HepG2 (cell line): Measurements from ENCODE around the gene MIDN. TPM values are rescaled to one million over a fixed set of nuclear protein-coding genes. Genes with fewer than 3 reads are reported as not detected.

Experiments
- ARID2 ChIP-seq: sonication (generic); formaldehyde crosslinking; IDR thresholded peaks from 2 replicates; pipeline ENCODE4 v1.8.1; 2022; ENCODE audit warnings: mild to moderate bottlenecking, missing genetic modification reagents, borderline replicate concordance
- CHD4 ChIP-seq: fragments of 200-600 bp; sonication (generic); IDR thresholded peaks from 2 replicates; pipeline ENCODE4 v1.7.0; 2017; ENCODE audit warnings: mild to moderate bottlenecking, low read length, borderline replicate concordance
- ELF1 ChIP-seq: sonication (generic); formaldehyde crosslinking; IDR thresholded peaks from 2 replicates; pipeline ENCODE4 v1.4.0; 2020; ENCODE audit warnings: missing genetic modification reagents
- HMGXB4 ChIP-seq, 2 experiments: sonication (generic) in 1 of 2; formaldehyde crosslinking in 1 of 2; IDR thresholded peaks; 2 replicates each; pipeline versions ENCODE4 v1.4.0 to v1.6.1; 2018 to 2020; ENCODE audit warnings: missing genetic modification reagents in 2 of 2, borderline replicate concordance in 1 of 2, low read depth in 1 of 2, mild to moderate bottlenecking in 1 of 2, missing biosample characterization in 1 of 2
- ISL2 ChIP-seq: sonication (generic); formaldehyde crosslinking; IDR thresholded peaks from 2 replicates; pipeline ENCODE4 v1.5.0; 2020; ENCODE audit warnings: missing genetic modification reagents
- LCORL ChIP-seq, 2 experiments: fragments of 450-650 bp in 1 of 2; sonication (generic) in 1 of 2; formaldehyde crosslinking in 1 of 2; IDR thresholded peaks; 2 replicates each; pipeline versions ENCODE4 v1.5.0 to v1.6.1; 2017 to 2020; ENCODE audit warnings: antibody characterized with exemption in 1 of 2, missing genetic modification reagents in 1 of 2
- PHF5A ChIP-seq: IDR thresholded peaks from one replicate; pipeline ENCODE4 v1.6.1; 2018; ENCODE audit warnings: low read depth, missing genetic modification reagents; ENCODE audit not compliant: unreplicated experiment
- POLR2A ChIP-seq, 2 experiments: IDR thresholded peaks; 2 replicates each; pipeline ENCODE4 v1.6.1; 2011; ENCODE audit warnings: low read depth in 2 of 2, low read length in 2 of 2, mild to moderate bottlenecking in 1 of 2, moderate library complexity in 1 of 2; ENCODE audit not compliant: insufficient read depth in 1 of 2
- RFX5 ChIP-seq: IDR thresholded peaks from 2 replicates; pipeline ENCODE4 v1.6.1; 2011; ENCODE audit warnings: low read depth, low read length, improper control_type of control experiment
- SKI ChIP-seq: fragments of 450-650 bp; IDR thresholded peaks from one replicate; pipeline ENCODE4 v1.6.1; 2018; ENCODE audit warnings: mild to moderate bottlenecking; ENCODE audit not compliant: partially characterized antibody
- SMC3 ChIP-seq: IDR thresholded peaks from 2 replicates; pipeline ENCODE4 v1.6.1; 2011; ENCODE audit warnings: low read length, improper control_type of control experiment
- THRA ChIP-seq: sonication (generic); formaldehyde crosslinking; IDR thresholded peaks from 2 replicates; pipeline ENCODE4 v1.4.0; 2020; ENCODE audit warnings: missing genetic modification reagents, borderline replicate concordance
- TIGD3 ChIP-seq: sonication (generic); formaldehyde crosslinking; IDR thresholded peaks from 2 replicates; pipeline ENCODE4 v1.5.1; 2020; ENCODE audit warnings: mild to moderate bottlenecking, missing genetic modification reagents, borderline replicate concordance
- ZBTB25 ChIP-seq: IDR thresholded peaks from 2 replicates; pipeline ENCODE4 v1.6.1; 2018; ENCODE audit warnings: missing genetic modification reagents
- ZC3H4 ChIP-seq: sonication (generic); formaldehyde crosslinking; IDR thresholded peaks from 2 replicates; pipeline ENCODE4 v1.4.0; 2020; ENCODE audit warnings: missing genetic modification reagents, borderline replicate concordance
- ZGPAT ChIP-seq: IDR thresholded peaks from 2 replicates; pipeline ENCODE4 v1.6.1; 2016; ENCODE audit warnings: mild to moderate bottlenecking
- ZNF253 ChIP-seq: sonication (generic); formaldehyde crosslinking; IDR thresholded peaks from 2 replicates; pipeline ENCODE4 v1.8.0; 2022; ENCODE audit warnings: mild to moderate bottlenecking, missing genetic modification reagents, borderline replicate concordance
- ZNF430 ChIP-seq: sonication (generic); formaldehyde crosslinking; IDR thresholded peaks from 2 replicates; pipeline ENCODE4 v1.9.0; 2021; ENCODE audit warnings: mild to moderate bottlenecking, missing genetic modification reagents
- ZNF691 ChIP-seq: sonication (generic); formaldehyde crosslinking; IDR thresholded peaks from 2 replicates; pipeline ENCODE4 v1.4.0; 2020; ENCODE audit warnings: missing genetic modification reagents, low read depth, mild to moderate bottlenecking, borderline replicate concordance
- polyA plus RNA-seq, 8 experiments: library from polyadenylated mRNA; depleted of rRNA in 3 of 8; stranded (reverse) in 7 of 8; unstranded in 1 of 8; fragments of >200 nt; fragmentation: Illumina TruSeq in 4 of 8; extraction: Trizol in 4 of 8; gene quantifications; 2 replicates each; pipeline versions ENCODE4 v1.2.1 to v1.2.3, GENCODE V29; 2011 to 2016; ENCODE audit warnings: low read depth in 4 of 8, missing spikeins in 1 of 8, mixed read lengths in 1 of 8; ENCODE audit not compliant: insufficient read depth in 1 of 8
- total RNA-seq, 5 experiments: library from RNA; depleted of rRNA; stranded (reverse); fragments of >200 nt; fragmentation: Illumina TruSeq; extraction: Trizol; gene quantifications; 2 replicates each; pipeline ENCODE4 v1.2.3, GENCODE V29; 2016; ENCODE audit warnings: low read depth in 1 of 5

The MIDN gene
- total and polyA plus RNA-seq, 2 of the 13 experiments (the other 11 are each of a cell fraction or from before 2014, with no cell fraction given) = 8.4 to 18.0 TPM

- 0 out of 2 replicates have a peak, but pooled peaks have one; percentile 67 for TF ChIP-seq ZNF691 (CRISPR knock-in tag)
- TF ChIP-seq LCORL (IDR thresholded peaks at IDR 0.05) = no peak
- 0 out of 2 replicates have a peak, but pooled peaks have one; percentile 34 for TF ChIP-seq LCORL (CRISPR knock-in tag; IDR thresholded peaks at IDR 0.05)
- TF ChIP-seq ELF1 = 0 out of 2 replicates have a peak, but pooled peaks have one; percentile 18
- TF ChIP-seq ZBTB25 = peak; percentile 35; the same call in 1 of the 2 replicates
- no peak for TF ChIP-seq ISL2 (CRISPR knock-in tag)
- TF ChIP-seq ZNF253 = no peak
- no peak for TF ChIP-seq ZC3H4
- TF ChIP-seq THRA (CRISPR knock-in tag) = peak; percentile 25; the same call in 1 of the 2 replicates
- TF ChIP-seq HMGXB4 (CRISPR knock-in tag; IDR thresholded peaks at IDR 0.05; ENCODE audit: borderline replicate concordance in 1 of 2, low read depth in 1 of 2) = peak; percentile 52 to 72; a peak in 2 of 4 replicates
- TF ChIP-seq PHF5A (CRISPR knock-in tag) = no peak
- no peak for TF ChIP-seq RFX5
- no peak for TF ChIP-seq ZNF430
- TF ChIP-seq ZGPAT (CRISPR knock-in tag) = peak; percentile 71; the same call in 1 of the 2 replicates
- TF ChIP-seq POLR2A (IDR thresholded peaks at IDR 0.05; ENCODE audit: insufficient read depth in 1 of 2, low read depth in 2 of 2, low read length in 2 of 2) = peak in 1 of 2 experiments; percentile 8; a peak in 1 of 4 replicates
- TF ChIP-seq SKI = peak; percentile 26
- no peak for TF ChIP-seq CHD4
- TF ChIP-seq TIGD3 = no peak
- TF ChIP-seq SMC3 = peak; percentile 85
- TF ChIP-seq ARID2 (CRISPR knock-in tag) = no peak
Measured at GRCh38 chr19:1279782-1280341, 31.5 kb downstream of the MIDN start (continued).
